Activated CD8-positive, alpha-beta T cell treated with anti-CD3 and anti-CD28 coated beads for 36 hours (primary cell): ENCODE data around the gene SQOR. TPM values are rescaled to one million over a fixed set of nuclear protein-coding genes. Genes with fewer than 3 reads are reported as not detected.

Experiments used
- ATAC-seq: fragments of 200-7000 bp; cut with Tn5 transposase; one replicate; pipeline ENCODE4 v1.10.0; 2021; ENCODE audit warnings: mild to moderate bottlenecking, moderate library complexity
- CTCF ChIA-PET: fragments of 350-600 bp; sonication (Branson Sonifier 250); formaldehyde crosslinking; loops from one replicate; lab custom pipeline; 2021; ENCODE audit warnings: antibody characterized with exemption; lab: Charles Lee
- POLR2A ChIA-PET: fragments of 350-600 bp; sonication (Branson Sonifier 250); formaldehyde crosslinking; loops from one replicate; lab custom pipeline; 2021; ENCODE audit warnings: antibody characterized with exemption; lab: Charles Lee
- DNase-seq: peaks from one replicate; pipeline ENCODE4 v3.0.0-alpha.2; 2020
- H3K27ac Mint-ChIP-seq: one replicate; pipeline ENCODE4 v1.8.0; 2021; ENCODE audit warnings: mild to moderate bottlenecking, mixed read lengths
- H3K27me3 Mint-ChIP-seq: one replicate; pipeline ENCODE4 v1.8.0; 2021; ENCODE audit warnings: mixed read lengths
- H3K36me3 Mint-ChIP-seq: one replicate; pipeline ENCODE4 v1.8.0; 2021; ENCODE audit warnings: low read depth, mixed read lengths
- H3K4me1 Mint-ChIP-seq: one replicate; pipeline ENCODE4 v1.8.0; 2021; ENCODE audit warnings: low read depth, mixed read lengths
- H3K4me3 Mint-ChIP-seq: one replicate; pipeline ENCODE4 v1.8.0; 2021; ENCODE audit warnings: mild to moderate bottlenecking, moderate library complexity, mixed read lengths
- H3K9me3 Mint-ChIP-seq: one replicate; pipeline ENCODE4 v1.8.0; 2021; ENCODE audit warnings: mixed read lengths
- CTCF ChIP-seq: fragments of 200-600 bp; IDR thresholded peaks from one replicate; pipeline ENCODE4 v1.8.0; 2022; ENCODE audit warnings: antibody characterized with exemption, mild to moderate bottlenecking
- intact Hi-C: fragments of 100-400 bp; cut with micrococcal nuclease; formaldehyde crosslinking; loops from one replicate; pipeline ENCODE4 v1.10.0; 2022
- total RNA-seq, 2 experiments: library from RNA; stranded (reverse); gene quantifications; one replicate each; pipeline ENCODE4 v1.2.3, GENCODE V29; 2021

The SQOR gene
- total RNA-seq, 2 experiments from 2014 or later: 84.3 to 87.3 TPM

GRCh38 chr15:45594319-45594718 lies 40.5 kb upstream of the SQOR start:
- Mint-ChIP-seq H3K27ac (no peak overlapping the region), H3K36me3 (peaks cover 41% of the 10 kb centered on the region), H3K4me3 (no peak overlapping the region), H3K4me1 (peaks cover 23% of the 10 kb centered on the region), H3K27me3 (no peaks in the 10 kb centered on the region), H3K9me3 (no peaks in the 10 kb centered on the region)
- DNase-seq: no peak
- no peak for TF ChIP-seq CTCF
- ATAC-seq: no peak
- intact Hi-C loops: no loop called here
- CTCF ChIA-PET: interaction anchor here (1.2 to 3.8 kb wide), 7 partner anchors 19 to 476 kb away, joined by 3 to 24 read pairs (median 4); no protein-coding TSS in a partner anchor
- POLR2A ChIA-PET: interaction anchor here (0.6 to 0.7 kb wide), 2 partner anchors 9 to 1945 kb away, joined by 3 read pairs; no protein-coding TSS in a partner anchor

GRCh38 chr15:45594835-45595530 lies 39.8 kb upstream of the SQOR start:
- no peak overlapping the region for H3K27ac Mint-ChIP-seq

GRCh38 chr15:45603881-45604280 lies 30.9 kb upstream of the SQOR start:
- intact Hi-C loops: no loop called here
- DNase-seq (no peak), ATAC-seq (no peak)
- no peak overlapping the region for H3K4me3 Mint-ChIP-seq
- peaks cover 6% of the 10 kb centered on the region for H3K4me1 Mint-ChIP-seq
- ChIA-PET POLR2A (interaction anchor here (1.0 to 1.5 kb wide), 2 partner anchors 16 to 147 kb away, joined by 3 to 5 read pairs; partner anchors contain the start of gene BLOC1S6), CTCF (interaction anchor here (1.0 to 3.3 kb wide), 3 partner anchors 10 to 146 kb away, joined by 3 to 11 read pairs (median 11); no protein-coding TSS in a partner anchor)
- H3K27ac Mint-ChIP-seq: no peak overlapping the region
- no peaks in the 10 kb centered on the region for H3K9me3 Mint-ChIP-seq
- TF ChIP-seq CTCF: no peak
- peaks cover 10% of the 10 kb centered on the region for H3K36me3 Mint-ChIP-seq
- no peaks in the 10 kb centered on the region for H3K27me3 Mint-ChIP-seq

More at GRCh38 chr15:45594835-45595530, 39.8 kb upstream of the SQOR start:
- H3K27me3 Mint-ChIP-seq: no peaks in the 10 kb centered on the region
- ChIA-PET POLR2A (interaction anchor here (0.6 kb wide), 1 partner anchor 1944 kb away, joined by 3 read pairs; no protein-coding TSS in a partner anchor), CTCF (interaction anchor here (1.4 to 1.5 kb wide), 2 partner anchors 21 to 92 kb away, joined by 3 read pairs; no protein-coding TSS in a partner anchor)
- H3K4me1 Mint-ChIP-seq: peaks cover 19% of the 10 kb centered on the region
- no peak for DNase-seq
- ATAC-seq: no peak
- peaks cover 41% of the 10 kb centered on the region for H3K36me3 Mint-ChIP-seq
- no peak for TF ChIP-seq CTCF
- intact Hi-C loops: no loop called here
- H3K4me3 Mint-ChIP-seq: no peak overlapping the region
- no peaks in the 10 kb centered on the region for H3K9me3 Mint-ChIP-seq

GRCh38 chr15:45604326-45604725 lies 30.5 kb upstream of the SQOR start:
- Mint-ChIP-seq H3K9me3 (no peaks in the 10 kb centered on the region), H3K27me3 (no peaks in the 10 kb centered on the region), H3K4me3 (no peak overlapping the region), H3K36me3 (peaks cover 10% of the 10 kb centered on the region), H3K27ac (peak overlapping the region; percentile 36), H3K4me1 (peaks cover 6% of the 10 kb centered on the region)
- ChIA-PET CTCF (interaction anchor here (1.0 to 3.3 kb wide), 3 partner anchors 10 to 146 kb away, joined by 3 to 11 read pairs (median 11); no protein-coding TSS in a partner anchor), POLR2A (no interaction called here)
- intact Hi-C loops: no loop called here
- DNase-seq: no peak
- no peak for ATAC-seq
- no peak for TF ChIP-seq CTCF

- H3K27me3 Mint-ChIP-seq: no peaks in the 10 kb centered on the region
- H3K27ac Mint-ChIP-seq: peak overlapping the region; percentile 34
- CTCF ChIA-PET: interaction anchor here (1.0 to 1.8 kb wide), 2 partner anchors 10 to 18 kb away, joined by 3 to 5 read pairs; no protein-coding TSS in a partner anchor
- peaks cover 6% of the 10 kb centered on the region for H3K4me1 Mint-ChIP-seq
- H3K36me3 Mint-ChIP-seq: peaks cover 8% of the 10 kb centered on the region
- H3K4me3 Mint-ChIP-seq: no peak overlapping the region
- H3K9me3 Mint-ChIP-seq: no peaks in the 10 kb centered on the region
- no peak for ATAC-seq
- POLR2A ChIA-PET: interaction anchor here (2.5 kb wide), 1 partner anchor 19 kb away, joined by 8 read pairs; the partner anchor contains the start of gene BLOC1S6
- DNase-seq: no peak
- intact Hi-C loops: no loop called here
- no peak for TF ChIP-seq CTCF
These were observed 28.4 kb upstream of the SQOR start for GRCh38 chr15:45606413-45606812.
